ENCODE measurements around the gene CDKL4.

Gene CDKL4

DNA sequence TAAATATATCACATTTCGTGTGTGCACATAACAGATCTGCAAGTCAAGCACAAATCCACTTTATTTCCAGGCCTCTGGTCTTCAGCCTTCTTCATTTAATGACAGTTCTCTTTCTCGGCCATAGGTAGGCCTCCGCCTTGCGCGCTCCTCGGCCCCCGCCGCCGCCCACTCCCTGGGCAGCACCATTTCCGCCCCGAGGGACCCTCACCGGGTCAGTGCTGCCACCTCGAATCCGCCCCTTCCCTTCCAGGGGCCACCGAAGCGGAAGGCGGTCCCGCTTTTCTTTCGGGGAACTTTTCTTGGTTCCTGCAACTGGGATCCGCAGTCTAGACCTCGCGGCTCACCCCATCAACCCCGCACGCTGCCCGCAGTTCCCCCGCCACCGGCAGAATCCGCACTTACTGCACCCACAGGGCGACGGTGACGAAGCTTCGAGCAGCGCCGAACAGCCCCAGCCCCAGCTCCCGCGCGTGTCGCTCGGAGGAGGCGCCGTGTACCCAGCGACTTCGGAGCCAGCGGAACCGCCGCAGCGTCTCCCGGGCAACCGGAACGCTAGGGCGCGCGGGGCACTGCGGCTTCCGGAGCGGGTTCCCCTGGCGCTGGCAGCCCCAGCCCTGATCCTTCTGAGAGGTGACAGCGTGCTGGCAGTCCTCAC lies at the start of gene CDKL4:
TSS of gene CDKL4 (minus strand) at position 502 of the 655 bp plus-strand sequence.
- H3K27ac ChIP-seq (ENCODE audit: low read length), result no peak within 1 kb of the TSS
- no peaks in the 10 kb centered on the region for H3K36me3 ChIP-seq (replicated peaks; ENCODE audit: low read depth, low read length)

DNA sequence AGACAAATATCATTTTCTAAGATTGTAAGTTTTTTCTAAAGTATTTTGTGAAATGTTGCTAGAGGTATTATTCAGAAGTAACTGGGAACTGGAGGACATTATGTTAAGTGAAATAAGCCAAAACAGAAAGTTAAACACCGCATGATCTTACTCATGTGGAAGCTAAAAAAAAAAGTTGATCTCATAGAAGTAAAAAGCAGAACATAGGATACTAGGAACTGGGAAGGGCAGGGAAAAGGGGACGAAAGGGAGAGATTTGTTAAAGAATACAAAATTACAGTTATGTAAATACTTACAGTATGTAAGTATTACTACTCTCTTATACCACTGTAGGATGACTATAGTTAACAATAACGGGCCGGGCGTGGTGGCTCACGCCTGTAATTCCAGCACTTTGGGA lies 46.7 kb upstream of the CDKL4 start:
- no peak overlapping the region for H3K4me3 ChIP-seq (ENCODE audit: low read length)
- no peaks in the 10 kb centered on the region for H3K27me3 ChIP-seq (ENCODE audit: low read depth, low read length)
- H3K27ac ChIP-seq (ENCODE audit: low read length), result no peak overlapping the region
- H3K9me3 ChIP-seq (ENCODE audit: insufficient read depth, low read length), result no peaks in the 10 kb centered on the region
- TF ChIP-seq EZH2phosphoT487 (IDR thresholded peaks at IDR 0.05; ENCODE audit: low read depth), result no peak
- TF ChIP-seq, protein P1, sequence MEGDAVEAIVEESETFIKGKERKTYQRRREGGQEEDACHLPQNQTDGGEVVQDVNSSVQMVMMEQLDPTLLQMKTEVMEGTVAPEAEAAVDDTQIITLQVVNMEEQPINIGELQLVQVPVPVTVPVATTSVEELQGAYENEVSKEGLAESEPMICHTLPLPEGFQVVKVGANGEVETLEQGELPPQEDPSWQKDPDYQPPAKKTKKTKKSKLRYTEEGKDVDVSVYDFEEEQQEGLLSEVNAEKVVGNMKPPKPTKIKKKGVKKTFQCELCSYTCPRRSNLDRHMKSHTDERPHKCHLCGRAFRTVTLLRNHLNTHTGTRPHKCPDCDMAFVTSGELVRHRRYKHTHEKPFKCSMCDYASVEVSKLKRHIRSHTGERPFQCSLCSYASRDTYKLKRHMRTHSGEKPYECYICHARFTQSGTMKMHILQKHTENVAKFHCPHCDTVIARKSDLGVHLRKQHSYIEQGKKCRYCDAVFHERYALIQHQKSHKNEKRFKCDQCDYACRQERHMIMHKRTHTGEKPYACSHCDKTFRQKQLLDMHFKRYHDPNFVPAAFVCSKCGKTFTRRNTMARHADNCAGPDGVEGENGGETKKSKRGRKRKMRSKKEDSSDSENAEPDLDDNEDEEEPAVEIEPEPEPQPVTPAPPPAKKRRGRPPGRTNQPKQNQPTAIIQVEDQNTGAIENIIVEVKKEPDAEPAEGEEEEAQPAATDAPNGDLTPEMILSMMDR (IDR thresholded peaks at IDR 0.05; ENCODE audit: low read depth, low read length), result no peak
- H2AFZ ChIP-seq (ENCODE audit: low read depth, low read length), result no peak overlapping the region
- no peaks in the 10 kb centered on the region for H3K79me2 ChIP-seq (ENCODE audit: low read length)
- no peak overlapping the region for H3K4me2 ChIP-seq (ENCODE audit: low read length)
- H3K9ac ChIP-seq (ENCODE audit: low read length), result no peak overlapping the region
- no peaks in the 10 kb centered on the region for H3K36me3 ChIP-seq (replicated peaks; ENCODE audit: low read depth, low read length)
- H4K20me1 ChIP-seq (ENCODE audit: insufficient read depth, low read length), result no peaks in the 10 kb centered on the region
- no peaks in the 10 kb centered on the region for H3K4me1 ChIP-seq (ENCODE audit: low read length)

More for the DNA sequence above, at the start of gene CDKL4:
- Histone ChIP-seq H3K27me3 (ENCODE audit: low read depth, low read length) (no peaks in the 10 kb centered on the region), H3K4me1 (ENCODE audit: low read length) (no peaks in the 10 kb centered on the region), H3K4me2 (ENCODE audit: low read length) (no peak within 1 kb of the TSS), H3K4me3 (ENCODE audit: low read length) (no peak within 1 kb of the TSS), H4K20me1 (ENCODE audit: insufficient read depth, low read length) (no peaks in the 10 kb centered on the region), H2AFZ (ENCODE audit: low read depth, low read length) (no peak within 1 kb of the TSS), H3K9me3 (ENCODE audit: insufficient read depth, low read length) (no peaks in the 10 kb centered on the region), H3K79me2 (ENCODE audit: low read length) (no peaks in the 10 kb centered on the region), H3K9ac (ENCODE audit: low read length) (no peak within 1 kb of the TSS)
- TF ChIP-seq EZH2phosphoT487 (IDR thresholded peaks at IDR 0.05; ENCODE audit: low read depth), result no peak
- TF ChIP-seq, protein P1 (IDR thresholded peaks at IDR 0.05; ENCODE audit: low read depth, low read length), result no peak

DNA sequence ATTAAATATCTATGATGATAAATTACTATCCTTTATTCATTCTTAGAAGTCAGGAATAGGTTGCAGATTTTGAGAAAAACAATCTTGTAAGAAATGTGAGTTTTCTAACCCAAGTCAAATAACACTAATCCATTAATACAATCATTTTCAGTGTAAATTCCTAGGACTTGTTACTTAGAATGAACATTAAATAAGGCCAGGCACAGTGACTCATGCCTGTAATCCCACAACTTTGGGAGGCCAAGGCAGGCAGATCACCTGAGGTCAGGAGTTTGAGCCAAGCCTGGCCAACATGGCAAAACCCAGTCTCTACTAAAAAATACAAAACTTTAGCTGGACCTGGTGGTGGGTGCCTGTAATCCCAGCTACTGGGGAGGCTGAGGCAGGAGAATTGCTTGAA lies 45.8 kb upstream of the CDKL4 start:
- H2AFZ ChIP-seq (ENCODE audit: low read depth, low read length), result no peak overlapping the region
- TF ChIP-seq EZH2phosphoT487 (IDR thresholded peaks at IDR 0.05; ENCODE audit: low read depth), result no peak
- H3K27me3 ChIP-seq (ENCODE audit: low read depth, low read length), result no peaks in the 10 kb centered on the region
- no peaks in the 10 kb centered on the region for H3K9me3 ChIP-seq (ENCODE audit: insufficient read depth, low read length)
- H4K20me1 ChIP-seq (ENCODE audit: insufficient read depth, low read length), result no peaks in the 10 kb centered on the region
- no peaks in the 10 kb centered on the region for H3K79me2 ChIP-seq (ENCODE audit: low read length)
- no peak overlapping the region for H3K9ac ChIP-seq (ENCODE audit: low read length)
- H3K4me1 ChIP-seq (ENCODE audit: low read length), result no peaks in the 10 kb centered on the region
- H3K4me2 ChIP-seq (ENCODE audit: low read length), result no peak overlapping the region
- H3K36me3 ChIP-seq (replicated peaks; ENCODE audit: low read depth, low read length), result no peaks in the 10 kb centered on the region
- H3K27ac ChIP-seq (ENCODE audit: low read length), result no peak overlapping the region
- H3K4me3 ChIP-seq (ENCODE audit: low read length), result no peak overlapping the region

DNA sequence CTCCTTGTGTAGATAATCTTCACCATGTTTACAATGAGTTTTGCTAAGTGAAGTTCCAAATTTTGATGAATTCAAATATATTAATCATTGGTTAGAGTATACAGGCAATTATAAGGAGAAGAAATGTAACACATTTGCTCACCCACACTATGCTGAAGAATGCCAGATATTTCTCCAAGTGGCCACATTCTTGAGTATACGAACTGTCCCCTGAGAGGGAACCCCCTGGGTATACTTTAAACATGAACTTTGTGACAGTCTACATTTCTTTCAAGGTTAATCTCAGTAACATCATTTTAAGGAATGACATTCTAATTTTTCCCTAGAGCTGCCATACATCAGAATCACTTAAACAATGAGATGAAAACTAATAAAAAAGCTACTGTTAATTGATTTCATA lies 39.8 kb upstream of the CDKL4 start:
- Histone ChIP-seq H4K20me1 (ENCODE audit: insufficient read depth, low read length) (no peaks in the 10 kb centered on the region), H3K4me3 (ENCODE audit: low read length) (no peak overlapping the region), H3K27ac (ENCODE audit: low read length) (no peak overlapping the region), H3K36me3 (replicated peaks; ENCODE audit: low read depth, low read length) (no peaks in the 10 kb centered on the region), H3K9me3 (ENCODE audit: insufficient read depth, low read length) (no peaks in the 10 kb centered on the region), H3K9ac (ENCODE audit: low read length) (no peak overlapping the region), H3K79me2 (ENCODE audit: low read length) (no peaks in the 10 kb centered on the region), H3K27me3 (ENCODE audit: low read depth, low read length) (no peaks in the 10 kb centered on the region), H3K4me2 (ENCODE audit: low read length) (no peak overlapping the region), H3K4me1 (ENCODE audit: low read length) (no peaks in the 10 kb centered on the region), H2AFZ (ENCODE audit: low read depth, low read length) (no peak overlapping the region)
- TF ChIP-seq, protein P1 (IDR thresholded peaks at IDR 0.05; ENCODE audit: low read depth, low read length), result no peak
- no peak for TF ChIP-seq EZH2phosphoT487 (IDR thresholded peaks at IDR 0.05; ENCODE audit: low read depth)
